ENCODE results near the gene COLEC12.

Gene COLEC12

GRCh38 chr18:354471-354870, 146.0 kb downstream of the COLEC12 start:
- no peak for DNase-seq

- no peak for DNase-seq
Observed at GRCh38 chr18:354003-354402, 146.5 kb downstream of the COLEC12 start.

- no peak for DNase-seq
Observed at GRCh38 chr18:352438-352837, 148.1 kb downstream of the COLEC12 start.

GRCh38 chr18:350953-351572, 149.4 kb downstream of the COLEC12 start:
- DNase-seq: no peak

- DNase-seq: no peak
Observed at GRCh38 chr18:346600-346999, 153.9 kb downstream of the COLEC12 start.

- DNase-seq: no peak
Observed at GRCh38 chr18:341102-341501, 159.4 kb downstream of the COLEC12 start.

GRCh38 chr18:340044-340443, 160.5 kb downstream of the COLEC12 start:
- no peak for DNase-seq

GRCh38 chr18:339200-339599, 161.3 kb downstream of the COLEC12 start:
- no peak for DNase-seq

GRCh38 chr18:336713-337112, 163.8 kb downstream of the COLEC12 start:
- DNase-seq: peak; percentile 23

- no peak for DNase-seq
Observed at GRCh38 chr18:335733-336132, 164.8 kb downstream of the COLEC12 start.

GRCh38 chr18:334575-335132, 165.8 kb downstream of the COLEC12 start:
- DNase-seq: no peak

GRCh38 chr18:332721-333510, 167.6 kb downstream of the COLEC12 start:
- no peak for DNase-seq

- no peak for DNase-seq
Observed at GRCh38 chr18:332007-332406, 168.5 kb downstream of the COLEC12 start.

GRCh38 chr18:331221-331821, 169.2 kb downstream of the COLEC12 start:
- no peak for DNase-seq

- no peak for DNase-seq
Observed at GRCh38 chr18:328928-329327, 171.6 kb downstream of the COLEC12 start.

- no peak for DNase-seq
Observed at GRCh38 chr18:326846-327245, 173.7 kb downstream of the COLEC12 start.

GRCh38 chr18:323253-323622, 177.3 kb downstream of the COLEC12 start:
- DNase-seq: no peak

- DNase-seq: no peak
Observed at GRCh38 chr18:321865-322467, 178.5 kb downstream of the COLEC12 start.

GRCh38 chr18:320155-320554, 180.3 kb downstream of the COLEC12 start:
- DNase-seq: no peak

- DNase-seq: no peak
Observed at GRCh38 chr18:319720-320119, 180.8 kb downstream of the COLEC12 start.

GRCh38 chr18:318791-319291, 181.7 kb downstream of the COLEC12 start:
- no peak for DNase-seq

GRCh38 chr18:317618-318017, 182.9 kb downstream of the COLEC12 start:
- no peak for DNase-seq

- no peak for DNase-seq
Observed at GRCh38 chr18:316393-316792, 184.1 kb downstream of the COLEC12 start.
